T-cell (primary cell): ENCODE measurements around the gene NAT8L. TPM values are rescaled to one million over a fixed set of nuclear protein-coding genes. Genes with fewer than 3 reads are reported as not detected.
"Not testable (repeated sequence)": the region's sequence is repeated elsewhere in the genome, so short reads cannot be mapped to it uniquely, and the experiment has no call there.

Experiments
- ATAC-seq, 4 experiments: fragments of 200-7000 bp in 3 of 4; fragments of 150-1000 bp in 1 of 4; cut with Tn5 transposase; replicated peaks in 1 of 4; 1 replicate in 3 of 4; 2 replicates in 1 of 4; pipeline ENCODE4 v1.10.0; 2021; ENCODE audit warnings: moderate library complexity in 3 of 4, mild to moderate bottlenecking in 2 of 4, moderate number of reproducible peaks in 1 of 4
- CTCF ChIA-PET, 2 donors: fragments of 300-600 bp; sonication (Branson Sonifier 250); formaldehyde crosslinking; loops; one replicate each; lab custom pipeline; 2022; ENCODE audit warnings: antibody characterized with exemption in 2 of 2; lab: Charles Lee
- POLR2A ChIA-PET, 2 donors: fragments of 300-600 bp; sonication (Branson Sonifier 250); formaldehyde crosslinking; loops; one replicate each; lab custom pipeline; 2022; ENCODE audit warnings: antibody characterized with exemption in 2 of 2; lab: Charles Lee
- DNase-seq, 35 experiments: peaks; one replicate each; pipeline versions ENCODE4 v3.0.0 to v3.0.0-alpha.2; 2013 to 2023
- H3K27ac ChIP-seq: one replicate; pipeline ENCODE4 v1.5.1; 2013; ENCODE audit warnings: low read length
- H3K27me3 ChIP-seq, 2 experiments: replicated peaks in 1 of 2; 1 replicate in 1 of 2; 2 replicates in 1 of 2; pipeline versions ENCODE4 v1.6.1 to v1.7.0; 2013; ENCODE audit warnings: low read length in 1 of 2, mixed read lengths in 1 of 2; ENCODE audit not compliant: control insufficient read depth in 2 of 2, insufficient read depth in 2 of 2; ENCODE audit errors: extremely low read depth in 1 of 2
- H3K36me3 ChIP-seq, 2 donors: 1 replicate in 1 of 2; 2 replicates in 1 of 2; pipeline versions ENCODE4 v1.6.1 to v1.7.0; 2013; ENCODE audit warnings: low read length in 1 of 2; ENCODE audit not compliant: control insufficient read depth in 2 of 2, insufficient read depth in 1 of 2; ENCODE audit errors: extremely low read depth in 1 of 2
- H3K4me1 ChIP-seq, 2 experiments: 1 replicate in 1 of 2; 2 replicates in 1 of 2; pipeline versions ENCODE4 v1.6.1 to v1.7.0; 2013; ENCODE audit warnings: low read length in 2 of 2, mixed read lengths in 1 of 2; ENCODE audit not compliant: insufficient read depth in 2 of 2, control insufficient read depth in 1 of 2; ENCODE audit errors: extremely low read depth in 1 of 2
- H3K4me3 ChIP-seq, 2 donors: 1 replicate in 1 of 2; 2 replicates in 1 of 2; pipeline versions ENCODE4 v1.5.1 to v1.7.0; 2013; ENCODE audit warnings: mild to moderate bottlenecking in 2 of 2, low read length in 1 of 2, moderate library complexity in 1 of 2; ENCODE audit not compliant: control insufficient read depth in 1 of 2; ENCODE audit errors: extremely low read depth in 1 of 2
- H3K9me3 ChIP-seq: 2 replicates; pipeline ENCODE4 v1.7.0; 2013
- H3K27ac Mint-ChIP-seq, 2 donors: one replicate each; pipeline ENCODE4 v1.8.0; 2020 to 2021; ENCODE audit warnings: mild to moderate bottlenecking in 2 of 2, mixed read lengths in 2 of 2
- H3K27me3 Mint-ChIP-seq, 2 donors: one replicate each; pipeline ENCODE4 v1.8.0; 2021 to 2022; ENCODE audit warnings: mixed read lengths in 2 of 2
- H3K36me3 Mint-ChIP-seq: one replicate; pipeline ENCODE4 v1.8.0; 2021; ENCODE audit warnings: mixed read lengths
- H3K4me1 Mint-ChIP-seq, 3 donors: one replicate each; pipeline ENCODE4 v1.8.0; 2020 to 2022; ENCODE audit warnings: mixed read lengths in 3 of 3, mild to moderate bottlenecking in 1 of 3
- H3K4me3 Mint-ChIP-seq, 3 donors: one replicate each; pipeline ENCODE4 v1.8.0; 2020 to 2022; ENCODE audit warnings: mild to moderate bottlenecking in 3 of 3, mixed read lengths in 3 of 3, moderate library complexity in 3 of 3
- H3K9me3 Mint-ChIP-seq, 3 donors: one replicate each; pipeline ENCODE4 v1.8.0; 2020 to 2022; ENCODE audit warnings: mixed read lengths in 3 of 3
- WGBS: methylation state at CpG from one replicate; pipeline ENCODE4 v1.1.5; 2013; ENCODE audit warnings: missing lambda C conversion rate; ENCODE audit not compliant: insufficient coverage; 5-methylcytosine and 5-hydroxymethylcytosine counted together
- total RNA-seq, 35 experiments: library from RNA in 6 of 35; stranded (reverse) in 6 of 35; fragments of 120-200 nt in 1 of 35; gene quantifications; one replicate each; pipeline versions ENCODE4 v1.2.1 to v1.2.4 and lab custom pipeline; 2013 to 2026

Gene NAT8L, protein sequence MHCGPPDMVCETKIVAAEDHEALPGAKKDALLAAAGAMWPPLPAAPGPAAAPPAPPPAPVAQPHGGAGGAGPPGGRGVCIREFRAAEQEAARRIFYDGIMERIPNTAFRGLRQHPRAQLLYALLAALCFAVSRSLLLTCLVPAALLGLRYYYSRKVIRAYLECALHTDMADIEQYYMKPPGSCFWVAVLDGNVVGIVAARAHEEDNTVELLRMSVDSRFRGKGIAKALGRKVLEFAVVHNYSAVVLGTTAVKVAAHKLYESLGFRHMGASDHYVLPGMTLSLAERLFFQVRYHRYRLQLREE
- total RNA-seq (under 1 TPM in 4 of 5 donors, not detected in 1; 0.06 to 0.35 (median 0.11) TPM), total RNA-seq (lab: John Stamatoyannopoulos, UW) (0 to 1.3 (median 0.15) reads per million in 29 experiments)
- total RNA-seq (2013), result 0.02 TPM

- peaks cover 0 to 9% of the 10 kb centered on the region in 2 experiments for H3K4me1 ChIP-seq
- CTCF ChIA-PET, result no interaction called here
- H3K27ac ChIP-seq, result no peak within 1 kb of the TSS
- no peaks in the 10 kb centered on the region for H3K9me3 Mint-ChIP-seq
- no peaks in the 10 kb centered on the region for H3K36me3 ChIP-seq
- H3K4me1 Mint-ChIP-seq, result peaks cover 0 to 7% (median 2%) of the 10 kb centered on the region in 3 donors
- H3K27me3 Mint-ChIP-seq, result peaks cover 24 to 42% of the 10 kb centered on the region in 2 donors
- no peaks in the 10 kb centered on the region for H3K9me3 ChIP-seq
- H3K27me3 ChIP-seq, result peaks cover 9 to 70% of the 10 kb centered on the region in 2 experiments
- 1% methylated on average over 107 of the region's 119 CpGs for WGBS
- ATAC-seq (peak; percentile 15 to 57 (median 38)), DNase-seq (peak in 1 of 35 experiments; percentile 22)
- POLR2A ChIA-PET, result interaction anchor here in 1 of 2 donors (0.6 kb wide), 1 partner anchor 41 kb away, joined by 6 read pairs; no protein-coding TSS in a partner anchor
- H3K4me3 ChIP-seq, result peak within 1 kb of the TSS in 1 of 2 donors; percentile 15
- no peak within 1 kb of the TSS for H3K27ac Mint-ChIP-seq
- no peaks in the 10 kb centered on the region for H3K36me3 Mint-ChIP-seq
- H3K4me3 Mint-ChIP-seq, result peak within 1 kb of the TSS; percentile 24 to 61 (median 28)
Observed at GRCh38 chr4:2059046-2059725, at the start of gene NAT8L. TSS of gene NAT8L (plus strand) at chr4:2059327. CDS start at chr4:2059512, 185 bp downstream.

GRCh38 chr4:2009651-2010233, 49.4 kb upstream of the NAT8L start:
- H3K9me3 ChIP-seq, result no peaks in the 10 kb centered on the region
- H3K4me3 ChIP-seq, result peak overlapping the region; percentile 90 to 97
- ATAC-seq (peak; percentile 14 to 44 (median 22)), DNase-seq (peak; percentile 20 to 77 (median 50))
- H3K27ac Mint-ChIP-seq, result peak overlapping the region; percentile 95 to 96
- H3K4me1 ChIP-seq, result peaks cover 10 to 28% of the 10 kb centered on the region in 2 experiments
- POLR2A ChIA-PET, result interaction anchor here in 1 of 2 donors (0.6 kb wide), 1 partner anchor 228 kb away, joined by 3 read pairs; no protein-coding TSS in a partner anchor
- H3K9me3 Mint-ChIP-seq, result no peaks in the 10 kb centered on the region
- no peaks in the 10 kb centered on the region for H3K27me3 ChIP-seq
- H3K36me3 ChIP-seq, result no peaks in the 10 kb centered on the region
- H3K27me3 Mint-ChIP-seq, result no peaks in the 10 kb centered on the region
- peak overlapping the region; percentile 97 for H3K27ac ChIP-seq
- CTCF ChIA-PET, result interaction anchor here in 1 of 2 donors (0.6 kb wide), 1 partner anchor 14 kb away, joined by 3 read pairs; no protein-coding TSS in a partner anchor
- H3K4me1 Mint-ChIP-seq, result peaks cover 34 to 35% (median 35%) of the 10 kb centered on the region in 3 donors
- peak overlapping the region; percentile 82 to 96 (median 90) for H3K4me3 Mint-ChIP-seq
- H3K36me3 Mint-ChIP-seq, result peaks cover 8% of the 10 kb centered on the region
- 0% methylated on average over 9 of the region's 23 CpGs for WGBS

GRCh38 chr4:2011583-2011982, 47.5 kb upstream of the NAT8L start:
- no peaks in the 10 kb centered on the region for H3K36me3 ChIP-seq
- 90% methylated on average over 2 of the region's 3 CpGs for WGBS
- H3K27me3 Mint-ChIP-seq, result no peaks in the 10 kb centered on the region

GRCh38 chr4:2015008-2015407, 44.1 kb upstream of the NAT8L start:
- WGBS, result 87% methylated on average over 3 of the region's 4 CpGs
- H3K4me3 ChIP-seq, result no peak overlapping the region
- no peak overlapping the region for H3K27ac ChIP-seq
- POLR2A ChIA-PET, result interaction anchor here in 1 of 2 donors (0.6 kb wide), 1 partner anchor 53 kb away, joined by 5 read pairs; no protein-coding TSS in a partner anchor
- DNase-seq (no peak), ATAC-seq (no peak)
- no peaks in the 10 kb centered on the region for H3K9me3 ChIP-seq
- no peak overlapping the region for H3K4me3 Mint-ChIP-seq
- peaks cover 5 to 6% (median 6%) of the 10 kb centered on the region in 3 donors for H3K4me1 Mint-ChIP-seq
- peaks cover 7 to 25% of the 10 kb centered on the region in 2 experiments for H3K27me3 ChIP-seq
- H3K27me3 Mint-ChIP-seq, result peaks cover 7 to 18% of the 10 kb centered on the region in 2 donors
- H3K27ac Mint-ChIP-seq, result no peak overlapping the region
- CTCF ChIA-PET, result no interaction called here
- H3K36me3 ChIP-seq, result no peaks in the 10 kb centered on the region
- no peaks in the 10 kb centered on the region for H3K9me3 Mint-ChIP-seq
- no peaks in the 10 kb centered on the region for H3K36me3 Mint-ChIP-seq
- peaks cover 0 to 6% of the 10 kb centered on the region in 2 experiments for H3K4me1 ChIP-seq

More at GRCh38 chr4:2011583-2011982, 47.5 kb upstream of the NAT8L start:
- DNase-seq, result no peak
- no peak overlapping the region for H3K27ac Mint-ChIP-seq
- H3K27ac ChIP-seq, result no peak overlapping the region
- CTCF ChIA-PET, result no interaction called here
- no peak overlapping the region for H3K4me3 Mint-ChIP-seq
- peaks cover 21 to 22% (median 21%) of the 10 kb centered on the region in 3 donors for H3K4me1 Mint-ChIP-seq
- no peaks in the 10 kb centered on the region for H3K9me3 Mint-ChIP-seq
- H3K9me3 ChIP-seq, result no peaks in the 10 kb centered on the region
- peaks cover 0 to 2% of the 10 kb centered on the region in 2 experiments for H3K27me3 ChIP-seq
- H3K36me3 Mint-ChIP-seq, result no peaks in the 10 kb centered on the region
- H3K4me1 ChIP-seq, result peaks cover 10 to 25% of the 10 kb centered on the region in 2 experiments
- ATAC-seq, result no peak
- POLR2A ChIA-PET, result interaction anchor here (0.5 to 0.6 kb wide), 2 partner anchors 23 to 270 kb away, joined by 3 to 4 read pairs; no protein-coding TSS in a partner anchor
- H3K4me3 ChIP-seq, result no peak overlapping the region

DNA sequence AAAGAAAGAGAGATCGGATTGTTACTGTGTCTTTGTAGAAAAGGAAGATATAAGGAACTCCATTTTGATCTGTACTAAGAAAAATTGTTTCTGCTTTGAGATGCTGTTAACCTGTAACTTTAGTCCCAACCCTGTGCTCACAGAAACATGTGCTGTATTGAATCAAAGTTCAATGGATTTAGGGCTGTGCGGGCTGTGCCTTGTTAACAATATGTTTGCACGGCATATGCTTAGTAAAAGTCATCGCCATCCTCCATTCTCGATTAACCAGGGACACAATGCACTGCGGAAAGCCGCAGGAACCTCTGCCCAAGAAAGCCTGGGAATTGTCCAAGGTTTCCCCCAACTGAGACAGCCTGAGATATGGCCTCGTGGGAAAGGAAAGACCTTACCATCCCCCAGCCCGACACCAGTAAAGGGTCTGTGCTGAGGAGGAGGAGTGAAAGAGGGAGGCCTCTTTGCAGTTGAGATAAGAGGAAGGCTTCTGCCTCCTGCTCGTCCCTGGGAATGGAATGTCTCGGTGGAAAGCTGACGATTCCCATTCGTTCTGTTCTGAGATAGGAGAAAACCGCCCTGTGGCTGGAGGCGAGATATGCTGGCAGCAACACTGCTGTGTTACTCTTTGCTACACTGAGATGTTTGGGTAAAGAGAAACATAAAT, 37.6 kb upstream of the NAT8L start:
- H3K27ac ChIP-seq, H3K4me1 ChIP-seq, H3K4me3 ChIP-seq, H3K9me3 Mint-ChIP-seq, H3K9me3 ChIP-seq, H3K27ac Mint-ChIP-seq, H3K36me3 ChIP-seq, H3K36me3 Mint-ChIP-seq, H3K4me3 Mint-ChIP-seq, ATAC-seq, DNase-seq, H3K4me1 Mint-ChIP-seq, CTCF ChIA-PET, POLR2A ChIA-PET: not testable (repeated sequence)
- peaks cover 49 to 63% of the 10 kb centered on the region in 2 donors for H3K27me3 Mint-ChIP-seq
- peaks cover 13 to 43% of the 10 kb centered on the region in 2 experiments for H3K27me3 ChIP-seq
- WGBS, result 48% methylated on average over 6 of the region's 15 CpGs
